Activated naive CD8-positive, alpha-beta T cell treated with anti-CD3 and anti-CD28 coated beads, Interleukin-2, amount 50 U/mL, for 24 hours (primary cell): ENCODE data around the gene NUDT1.
A peak's percentile ranks its signal among the peaks of the same experiment; 100 is the strongest.
"Not testable (repeated sequence)": the region's sequence is repeated elsewhere in the genome, so short reads cannot be mapped to it uniquely, and the experiment has no call there.

Experiments used
- ATAC-seq: fragments of 150-1000 bp; cut with Tn5 transposase; one replicate; pipeline ENCODE4 v1.10.0; 2021
- DNase-seq: peaks from one replicate; pipeline ENCODE4 v3.0.0; 2021
- H3K27ac Mint-ChIP-seq: one replicate; pipeline ENCODE4 v1.8.0; 2021; ENCODE audit warnings: mild to moderate bottlenecking, mixed read lengths
- H3K27me3 Mint-ChIP-seq: one replicate; pipeline ENCODE4 v1.8.0; 2021; ENCODE audit warnings: mixed read lengths
- H3K36me3 Mint-ChIP-seq: one replicate; pipeline ENCODE4 v1.8.0; 2021; ENCODE audit warnings: low read depth, mixed read lengths
- H3K4me1 Mint-ChIP-seq: one replicate; pipeline ENCODE4 v1.8.0; 2021; ENCODE audit warnings: mixed read lengths
- H3K4me3 Mint-ChIP-seq: one replicate; pipeline ENCODE4 v1.8.0; 2021; ENCODE audit warnings: mild to moderate bottlenecking, moderate library complexity, mixed read lengths
- H3K9me3 Mint-ChIP-seq: one replicate; pipeline ENCODE4 v1.8.0; 2021; ENCODE audit warnings: mixed read lengths

NUDT1 gene

GRCh38 chr7:2256306-2257045 is 14.4 kb downstream of the NUDT1 start:
- H3K27me3 Mint-ChIP-seq = no peaks in the 10 kb centered on the region
- ATAC-seq (no peak), DNase-seq (no peak)
- no peaks in the 10 kb centered on the region for H3K9me3 Mint-ChIP-seq
- H3K27ac Mint-ChIP-seq = no peak overlapping the region
- peaks cover 7% of the 10 kb centered on the region for H3K36me3 Mint-ChIP-seq
- H3K4me1 Mint-ChIP-seq = peaks cover 20% of the 10 kb centered on the region
- H3K4me3 Mint-ChIP-seq = no peak overlapping the region

GRCh38 chr7:2257046-2257551 is 15.1 kb downstream of the NUDT1 start:
- Mint-ChIP-seq H3K4me3 (no peak overlapping the region), H3K36me3 (peaks cover 8% of the 10 kb centered on the region), H3K27ac (no peak overlapping the region), H3K4me1 (peaks cover 25% of the 10 kb centered on the region), H3K9me3 (no peaks in the 10 kb centered on the region), H3K27me3 (no peaks in the 10 kb centered on the region)
- DNase-seq = no peak
- ATAC-seq = no peak

DNA sequence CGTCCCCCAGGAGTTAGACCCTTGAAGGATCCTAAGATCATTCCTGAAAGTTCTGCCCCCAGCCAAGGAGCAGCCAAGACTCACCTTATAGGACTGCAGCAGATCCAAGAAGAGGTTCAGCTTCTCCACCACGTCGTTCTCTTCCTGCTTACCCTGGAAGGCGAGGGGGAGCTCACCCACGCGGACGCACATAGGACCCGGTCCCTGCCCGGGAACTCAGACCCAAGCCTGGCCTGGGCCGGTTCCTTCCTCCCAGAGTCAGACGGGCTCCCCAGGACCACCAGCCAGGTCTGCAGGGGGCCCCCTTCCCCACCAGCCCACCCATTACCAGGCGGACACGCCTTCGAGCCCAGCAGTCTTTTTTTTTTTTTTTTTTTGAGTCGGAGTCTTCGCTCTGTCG is 15.6 kb downstream of the NUDT1 start:
- Mint-ChIP-seq H3K27me3 (no peaks in the 10 kb centered on the region), H3K27ac (no peak overlapping the region), H3K4me3 (no peak overlapping the region), H3K9me3 (no peaks in the 10 kb centered on the region), H3K36me3 (peaks cover 11% of the 10 kb centered on the region), H3K4me1 (peaks cover 26% of the 10 kb centered on the region)
- DNase-seq = no peak
- no peak for ATAC-seq

GRCh38 chr7:2258661-2259365 is 16.8 kb downstream of the NUDT1 start:
- DNase-seq (no peak), ATAC-seq (peak; percentile 9)
- H3K27me3 Mint-ChIP-seq = no peaks in the 10 kb centered on the region
- H3K4me1 Mint-ChIP-seq = peaks cover 22% of the 10 kb centered on the region
- no peaks in the 10 kb centered on the region for H3K9me3 Mint-ChIP-seq
- H3K27ac Mint-ChIP-seq = no peak overlapping the region
- H3K36me3 Mint-ChIP-seq = peaks cover 11% of the 10 kb centered on the region
- no peak overlapping the region for H3K4me3 Mint-ChIP-seq

- Mint-ChIP-seq H3K4me1 (peaks cover 22% of the 10 kb centered on the region), H3K27me3 (no peaks in the 10 kb centered on the region), H3K9me3 (no peaks in the 10 kb centered on the region), H3K36me3 (peaks cover 14% of the 10 kb centered on the region), H3K27ac (no peak overlapping the region), H3K4me3 (no peak overlapping the region)
- ATAC-seq (no peak), DNase-seq (no peak)
Measured at GRCh38 chr7:2259480-2259879, 17.5 kb downstream of the NUDT1 start.

- Mint-ChIP-seq H3K27me3 (no peaks in the 10 kb centered on the region), H3K4me1 (peaks cover 16% of the 10 kb centered on the region), H3K36me3 (peaks cover 10% of the 10 kb centered on the region), H3K9me3 (no peaks in the 10 kb centered on the region), H3K27ac (no peak overlapping the region), H3K4me3 (no peak overlapping the region)
- DNase-seq (no peak), ATAC-seq (no peak)
Measured at GRCh38 chr7:2260820-2261219, 18.8 kb downstream of the NUDT1 start.

GRCh38 chr7:2261611-2262010 is 19.6 kb downstream of the NUDT1 start:
- Mint-ChIP-seq H3K36me3 (peaks cover 12% of the 10 kb centered on the region), H3K27ac (peak overlapping the region; percentile 66), H3K27me3 (no peaks in the 10 kb centered on the region), H3K9me3 (no peaks in the 10 kb centered on the region), H3K4me1 (peaks cover 16% of the 10 kb centered on the region), H3K4me3 (no peak overlapping the region)
- peak; percentile 47 for ATAC-seq
- peak; percentile 31 for DNase-seq

DNA sequence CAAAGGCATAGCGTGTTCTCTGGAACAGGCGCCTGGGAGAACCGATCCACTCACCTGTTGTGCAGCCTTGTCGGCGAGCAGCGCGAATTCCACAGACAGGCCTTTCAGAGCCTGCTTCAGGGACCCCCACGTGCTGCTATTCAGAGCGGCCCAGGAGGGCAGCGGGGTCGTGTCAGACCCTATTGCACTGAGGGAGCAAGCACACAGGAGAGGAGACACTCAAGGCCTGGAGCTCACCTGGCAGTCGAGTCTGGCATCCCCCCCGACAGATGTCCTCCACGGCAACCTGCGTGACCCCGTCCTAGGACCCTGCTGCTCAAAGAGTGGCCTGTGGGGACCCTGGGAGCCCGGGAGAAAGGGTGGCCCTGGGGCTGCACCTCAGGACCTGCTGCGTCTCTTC is 21.1 kb downstream of the NUDT1 start:
- DNase-seq (no peak), ATAC-seq (no peak)
- Mint-ChIP-seq H3K27me3 (no peaks in the 10 kb centered on the region), H3K9me3 (no peaks in the 10 kb centered on the region), H3K27ac (no peak overlapping the region), H3K36me3 (peaks cover 15% of the 10 kb centered on the region), H3K4me1 (peaks cover 16% of the 10 kb centered on the region), H3K4me3 (no peak overlapping the region)

DNA sequence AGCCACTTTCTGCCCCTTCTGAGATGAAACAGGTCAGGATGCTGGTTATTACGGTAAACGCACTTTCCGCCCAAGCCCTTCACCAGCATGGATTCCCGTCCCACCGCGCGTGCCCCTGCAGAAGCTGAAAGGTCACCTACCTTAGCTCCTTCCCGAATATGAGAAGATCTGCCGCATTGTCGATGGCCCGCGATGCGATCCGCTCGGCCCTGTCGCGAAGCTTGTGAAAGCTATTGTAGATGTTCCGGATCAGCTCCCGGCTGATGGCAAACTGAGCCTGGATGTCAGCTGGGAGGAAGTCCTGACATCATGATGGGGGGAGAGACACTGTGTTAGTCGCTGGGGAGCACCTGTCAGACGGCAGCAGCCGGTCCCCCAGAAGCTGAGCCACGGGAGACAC is 22.1 kb downstream of the NUDT1 start:
- Mint-ChIP-seq H3K27ac (no peak overlapping the region), H3K4me3 (no peak overlapping the region), H3K4me1 (peaks cover 16% of the 10 kb centered on the region), H3K9me3 (no peaks in the 10 kb centered on the region), H3K27me3 (no peaks in the 10 kb centered on the region), H3K36me3 (peaks cover 15% of the 10 kb centered on the region)
- no peak for DNase-seq
- no peak for ATAC-seq

DNA sequence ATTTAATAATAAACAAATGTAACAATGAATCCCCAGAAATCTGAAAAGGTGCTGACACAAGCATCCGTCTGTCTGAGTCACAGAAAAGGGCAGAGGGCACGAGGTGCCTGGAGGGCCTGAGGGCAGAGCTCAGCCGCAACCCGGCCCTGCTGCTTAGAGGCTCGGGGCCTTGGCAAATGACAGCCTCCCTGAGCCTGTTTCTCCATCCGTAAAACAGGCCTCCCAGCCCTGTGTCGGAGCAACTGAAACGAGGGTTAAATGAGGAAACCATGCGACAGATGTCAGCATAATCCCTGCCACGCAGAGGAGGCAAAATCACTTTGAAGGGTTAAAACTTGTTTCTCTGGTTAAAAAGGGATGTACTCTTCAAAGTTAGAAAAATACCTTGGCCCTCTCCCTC is 24.9 kb downstream of the NUDT1 start:
- Mint-ChIP-seq H3K27ac (no peak overlapping the region), H3K4me3 (no peak overlapping the region), H3K36me3 (peaks cover 18% of the 10 kb centered on the region), H3K9me3 (no peaks in the 10 kb centered on the region), H3K27me3 (no peaks in the 10 kb centered on the region), H3K4me1 (peaks cover 3% of the 10 kb centered on the region)
- DNase-seq = no peak
- ATAC-seq = no peak

DNA sequence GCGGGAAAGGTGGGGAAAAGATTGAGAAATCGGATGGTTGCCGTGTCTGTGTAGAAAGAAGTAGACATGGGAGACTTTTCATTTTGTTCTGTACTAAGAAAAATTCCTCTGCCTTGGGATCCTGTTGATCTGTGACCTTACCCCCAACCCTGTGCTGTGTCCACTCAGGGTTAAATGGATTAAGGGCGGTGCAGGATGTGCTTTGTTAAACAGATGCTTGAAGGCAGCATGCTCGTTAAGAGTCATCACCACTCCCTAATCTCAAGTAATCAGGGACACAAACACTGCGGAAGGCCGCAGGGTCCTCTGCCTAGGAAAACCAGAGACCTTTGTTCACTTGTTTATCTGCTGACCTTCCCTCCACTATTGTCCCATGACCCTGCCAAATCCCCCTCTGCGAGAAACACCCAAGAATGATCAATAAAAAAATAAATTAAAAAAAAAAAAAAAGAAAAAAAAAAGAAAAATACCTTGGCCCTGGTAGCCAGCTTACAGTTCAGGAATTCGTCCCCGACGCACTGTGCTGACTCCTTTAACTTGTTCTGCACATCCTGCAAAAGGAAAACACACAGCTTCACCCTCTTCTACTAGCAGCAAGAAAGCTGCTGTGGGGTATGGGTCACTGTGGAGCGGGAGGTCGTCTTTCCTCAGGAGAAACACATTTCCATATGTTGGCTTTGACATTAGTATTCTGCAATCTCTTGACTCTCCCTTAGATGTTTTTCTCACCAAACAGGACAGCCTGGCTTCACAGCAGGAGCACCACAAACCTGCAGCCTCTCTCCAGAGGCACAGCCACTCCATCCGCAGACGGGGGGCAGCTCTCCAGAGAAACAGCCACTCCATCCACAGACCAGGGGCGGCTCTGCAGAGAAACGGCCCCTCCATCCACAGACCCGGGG is 27.3 kb downstream of the NUDT1 start:
- not testable (repeated sequence) for H3K27ac Mint-ChIP-seq, H3K27me3 Mint-ChIP-seq, H3K9me3 Mint-ChIP-seq, H3K4me3 Mint-ChIP-seq, DNase-seq, H3K4me1 Mint-ChIP-seq, ATAC-seq
- H3K36me3 Mint-ChIP-seq = peaks cover 15% of the 10 kb centered on the region

DNA sequence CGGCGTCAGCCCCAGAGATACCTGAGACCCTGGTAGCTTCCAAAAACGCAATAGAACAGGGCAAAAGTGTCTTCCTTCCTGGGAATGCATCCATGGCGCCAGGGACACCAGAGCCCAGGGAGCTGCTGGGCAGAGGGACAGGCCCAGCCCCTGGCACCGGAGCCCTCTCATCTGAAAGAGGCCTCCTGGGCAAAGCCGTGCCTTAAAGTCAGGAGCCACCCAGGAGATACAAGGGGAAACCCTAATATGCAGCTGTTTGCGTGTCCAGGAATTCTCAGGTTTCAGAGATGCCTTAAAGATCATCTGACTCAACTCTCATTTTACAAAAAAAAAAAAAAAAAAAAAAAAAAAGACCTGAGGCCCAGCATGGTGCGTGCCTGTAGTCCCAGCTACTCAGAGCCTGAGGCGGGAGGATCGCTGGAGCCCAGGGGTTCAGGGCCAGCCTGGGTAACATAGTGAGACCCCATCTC is 28.0 kb downstream of the NUDT1 start:
- Mint-ChIP-seq H3K36me3 (peaks cover 15% of the 10 kb centered on the region), H3K27me3 (no peaks in the 10 kb centered on the region), H3K9me3 (no peaks in the 10 kb centered on the region), H3K4me3 (no peak overlapping the region), H3K27ac (no peak overlapping the region), H3K4me1 (no peaks in the 10 kb centered on the region)
- no peak for DNase-seq
- no peak for ATAC-seq

DNA sequence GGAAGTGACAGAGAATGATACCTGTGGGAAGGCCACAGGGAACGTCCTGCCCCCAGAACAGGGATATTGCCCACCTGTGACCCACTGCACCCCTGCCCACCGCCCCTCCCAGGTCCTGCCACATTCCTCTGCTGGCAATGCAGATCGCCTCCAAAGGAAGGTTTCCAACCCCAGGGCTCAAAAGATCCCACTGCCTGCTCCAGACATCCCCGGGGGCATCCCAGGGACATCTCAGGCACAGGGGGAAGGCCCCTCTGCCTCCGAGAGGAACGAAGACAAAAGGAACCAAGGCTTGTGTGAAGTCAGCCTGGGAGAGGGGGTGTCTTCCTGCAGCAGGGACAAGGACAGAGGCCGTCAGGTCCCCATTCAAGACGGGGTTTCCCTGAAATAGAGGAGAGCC is 28.5 kb downstream of the NUDT1 start:
- DNase-seq (no peak), ATAC-seq (no peak)
- Mint-ChIP-seq H3K4me3 (no peak overlapping the region), H3K36me3 (peaks cover 15% of the 10 kb centered on the region), H3K4me1 (no peaks in the 10 kb centered on the region), H3K27me3 (no peaks in the 10 kb centered on the region), H3K27ac (no peak overlapping the region), H3K9me3 (no peaks in the 10 kb centered on the region)

DNA sequence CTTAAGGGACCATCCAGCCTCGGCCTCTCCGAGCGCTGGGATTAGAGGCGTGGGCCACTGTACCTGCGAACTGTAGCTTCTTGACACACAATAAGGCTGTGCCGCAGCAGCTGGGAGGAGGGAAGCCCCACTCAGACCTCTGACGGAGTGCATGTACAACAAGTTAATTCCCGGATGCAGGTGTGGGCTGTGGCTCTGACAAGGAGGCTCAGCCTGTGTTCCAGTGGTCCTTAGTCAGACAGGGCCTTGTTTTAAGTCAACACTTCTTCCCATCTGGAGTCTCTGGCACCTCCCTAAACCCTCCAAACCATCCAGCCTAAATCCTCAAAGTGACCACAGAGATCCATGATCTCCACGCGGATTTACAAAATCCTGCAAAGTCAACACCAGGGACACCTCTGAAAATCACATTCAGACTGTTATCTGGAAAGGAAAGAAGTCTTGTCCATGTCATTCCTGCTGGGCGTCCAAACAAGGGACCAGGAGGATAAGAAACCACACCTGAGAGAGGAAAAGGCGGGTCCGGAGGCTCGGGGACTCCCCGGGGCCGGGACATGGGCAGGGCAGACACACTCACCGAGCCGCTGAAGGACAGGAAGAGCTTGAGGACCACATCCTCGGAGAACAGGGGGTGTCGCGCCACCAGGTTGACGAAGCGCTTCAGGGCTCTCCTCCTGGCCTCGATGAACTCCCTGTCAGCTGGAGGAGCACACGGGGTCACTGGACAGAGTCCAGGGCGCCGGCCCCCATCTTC is 29.4 kb downstream of the NUDT1 start:
- no peak for ATAC-seq

More for the DNA sequence above, 29.4 kb downstream of the NUDT1 start:
- no peak overlapping the region for H3K27ac Mint-ChIP-seq
- H3K9me3 Mint-ChIP-seq = no peaks in the 10 kb centered on the region
- no peak overlapping the region for H3K4me3 Mint-ChIP-seq
- no peaks in the 10 kb centered on the region for H3K4me1 Mint-ChIP-seq
- no peak for DNase-seq
- peaks cover 15% of the 10 kb centered on the region for H3K36me3 Mint-ChIP-seq
- H3K27me3 Mint-ChIP-seq = no peaks in the 10 kb centered on the region
